Measurements from ENCODE around the gene FOXA3.
A peak's percentile ranks its signal among the peaks of the same experiment; 100 is the strongest.

The FOXA3 gene

DNA sequence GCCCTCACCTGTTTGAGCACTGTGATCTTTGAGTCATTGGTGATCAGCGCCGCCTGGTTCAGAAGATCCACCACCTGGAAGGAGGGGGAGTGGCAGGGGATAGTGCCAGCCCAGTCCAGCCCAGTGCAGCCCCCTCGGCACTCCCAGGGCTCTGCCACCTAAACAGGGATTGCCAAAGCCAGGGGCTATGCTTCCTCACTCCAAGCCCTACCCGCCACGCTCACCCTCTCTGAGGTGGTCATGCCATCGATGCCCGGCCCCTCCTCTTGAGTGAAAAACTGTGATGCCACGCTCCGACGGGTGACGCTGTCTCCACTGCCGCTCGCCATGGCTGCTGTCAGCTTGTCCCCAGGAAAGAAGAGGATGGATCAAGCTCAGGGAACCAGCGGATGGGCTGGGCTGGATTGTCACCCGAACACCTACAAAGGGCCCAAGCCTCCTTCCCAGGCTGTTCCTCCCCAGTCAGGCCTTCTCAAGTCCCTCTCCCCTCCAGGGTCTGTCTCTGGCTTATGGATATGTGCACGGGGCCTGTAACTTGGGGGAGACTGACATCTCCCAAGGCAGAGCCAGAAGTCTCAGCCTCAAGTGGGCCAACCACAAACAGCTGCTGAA lies 9.9 kb upstream of the FOXA3 start:
- no peak for DNase-seq (ENCODE audit: low read depth)
- no peak overlapping the region for H3K4me3 ChIP-seq (ENCODE audit: low read length)
- no peak for TF ChIP-seq CTCF (conservative IDR thresholded peaks at IDR 0.05; ENCODE audit: low read depth, low read length)

DNA sequence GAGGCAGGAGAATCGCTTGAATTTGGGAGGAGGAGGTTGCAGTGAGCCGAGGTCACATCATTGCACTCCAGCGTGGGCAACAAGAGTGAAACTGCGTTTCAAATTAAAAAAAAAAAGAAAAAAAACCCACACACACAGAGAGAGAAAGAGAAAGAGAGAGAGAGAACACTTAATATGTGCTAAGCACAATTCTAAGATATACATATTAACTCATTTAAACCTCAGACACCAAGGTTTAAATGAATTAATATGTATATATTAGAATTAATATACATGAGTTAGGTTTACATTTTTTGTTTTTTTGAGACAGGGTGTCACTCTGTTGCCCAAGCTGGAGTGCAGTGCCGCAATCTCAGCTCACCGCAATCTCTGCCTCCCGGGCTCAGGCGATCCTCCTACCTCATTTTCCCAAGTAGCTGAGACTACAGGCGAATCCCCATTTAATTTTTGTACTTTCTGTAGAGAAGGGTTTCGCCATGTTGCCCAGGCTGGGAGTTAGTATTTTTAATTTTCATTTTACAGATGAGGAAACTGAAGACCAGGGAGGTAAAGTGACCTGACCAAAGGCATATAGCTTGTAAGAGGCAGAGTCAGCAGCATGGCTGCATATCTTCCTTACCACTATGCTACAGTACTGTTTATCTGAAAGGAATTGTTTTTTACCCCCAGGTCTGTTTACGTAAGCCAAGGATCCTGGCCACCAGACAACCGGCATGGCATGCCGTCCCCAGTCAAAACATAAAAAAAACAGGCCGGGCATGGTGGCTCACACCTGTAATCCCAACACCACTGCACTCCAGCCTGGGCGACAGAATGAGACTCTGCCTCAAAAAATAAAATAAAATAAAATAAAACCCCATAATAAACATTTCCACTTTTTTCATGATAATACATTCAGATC lies 3.5 kb upstream of the FOXA3 start:
- H3K4me3 ChIP-seq (ENCODE audit: low read length), result no peak overlapping the region
- TF ChIP-seq CTCF (conservative IDR thresholded peaks at IDR 0.05; ENCODE audit: low read depth, low read length), result no peak
- no peak for DNase-seq (ENCODE audit: low read depth)

DNA sequence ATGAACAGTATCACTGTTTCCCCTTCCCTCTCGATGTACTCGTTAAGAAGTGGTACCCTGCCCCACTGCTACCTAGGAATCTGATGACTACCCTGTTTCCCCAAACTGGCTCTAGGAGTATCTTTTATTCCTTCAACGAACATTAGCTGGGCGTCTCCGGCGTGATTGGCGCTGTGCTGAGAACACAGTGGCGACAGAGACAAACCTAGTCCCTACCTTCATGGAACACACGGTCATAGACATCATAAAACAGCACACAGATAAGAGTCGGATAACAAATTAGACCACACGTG lies 1.9 kb upstream of the FOXA3 start:
- DNase-seq (ENCODE audit: low read depth), result no peak
- TF ChIP-seq CTCF (conservative IDR thresholded peaks at IDR 0.05; ENCODE audit: low read depth, low read length), result no peak
- H3K4me3 ChIP-seq (ENCODE audit: low read length), result peak overlapping the region; percentile 95

- peak; percentile 91 for DNase-seq (ENCODE audit: low read depth)
- peak within 1 kb of the TSS; percentile 95 for H3K4me3 ChIP-seq (ENCODE audit: low read length)
- TF ChIP-seq CTCF (conservative IDR thresholded peaks at IDR 0.05; ENCODE audit: low read depth, low read length), result no peak
Measured at GRCh38 chr19:45862564-45863334, 1.4 kb upstream of the FOXA3 start, which contains the start of gene SYMPK. Gene SYMPK, minus strand, starts transcription at chr19:45863147. Its CDS starts 8,652 bp downstream, at chr19:45854495.

- DNase-seq (ENCODE audit: low read depth), result no peak
- TF ChIP-seq CTCF (conservative IDR thresholded peaks at IDR 0.05; ENCODE audit: low read depth, low read length), result no peak
- H3K4me3 ChIP-seq (ENCODE audit: low read length), result peak overlapping the region; percentile 41
Measured at GRCh38 chr19:45863335-45863839, 739 bp upstream of the FOXA3 start.

DNA sequence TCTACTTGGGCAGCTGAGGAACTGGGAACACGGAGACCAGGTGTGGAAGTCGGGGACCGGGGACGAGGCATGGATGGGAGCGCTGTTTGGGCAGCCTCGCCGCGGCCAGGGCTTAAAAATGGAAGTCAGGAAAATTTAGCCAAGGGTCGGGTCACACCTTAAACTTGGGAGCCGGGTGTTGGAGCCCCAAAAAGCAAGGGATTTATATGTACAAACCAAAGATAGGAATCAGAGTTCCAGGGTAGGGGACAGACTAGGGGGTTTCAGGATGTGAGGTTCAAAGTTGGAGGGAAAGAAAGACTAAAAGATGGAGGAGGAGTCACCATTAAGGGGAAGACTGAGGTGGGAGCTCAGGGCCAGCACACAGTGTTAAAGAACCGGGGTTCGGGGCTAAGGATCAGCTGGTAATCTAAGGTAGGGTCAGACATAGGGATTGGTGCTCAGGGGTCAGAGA lies 530 bp downstream of the FOXA3 start:
- no peak overlapping the region for H3K4me3 ChIP-seq (ENCODE audit: low read length)
- DNase-seq (ENCODE audit: low read depth), result no peak
- no peak for TF ChIP-seq CTCF (conservative IDR thresholded peaks at IDR 0.05; ENCODE audit: low read depth, low read length)

Data from retinal pigment epithelial cell (primary cell).